Kidney epithelial cell (primary cell): ENCODE measurements around the gene MED28. TPM values are rescaled to one million over a fixed set of nuclear protein-coding genes. Genes with fewer than 3 reads are reported as not detected.

Source experiments
- DNase-seq: peaks from one replicate; pipeline ENCODE4 v3.0.0-alpha.2; 2010; ENCODE audit warnings: low read depth
- H3K27me3 ChIP-seq: 2 replicates; pipeline ENCODE4 v1.6.0; 2011; ENCODE audit warnings: low read length; ENCODE audit not compliant: control insufficient read depth, insufficient read depth
- H3K36me3 ChIP-seq: 2 replicates; pipeline ENCODE4 v1.5.1; 2011; ENCODE audit warnings: low read length; ENCODE audit not compliant: control insufficient read depth, insufficient read depth
- H3K4me3 ChIP-seq: 2 replicates; pipeline ENCODE4 v1.5.1; 2011; ENCODE audit warnings: low read depth, mild to moderate bottlenecking, control low read depth, low read length
- CTCF ChIP-seq: IDR thresholded peaks from 2 replicates; pipeline ENCODE4 v1.5.1; 2011; ENCODE audit warnings: mild to moderate bottlenecking, moderate library complexity, low read length, control low read depth, inconsistent platforms; ENCODE audit not compliant: insufficient read depth, poor library complexity, severe bottlenecking
- total RNA-seq: library from RNA; depleted of rRNA; stranded (reverse); fragments of >200 nt; gene quantifications from 2 replicates; pipeline ENCODE4 v1.2.3, GENCODE V29; 2015

Gene MED28
- total RNA-seq, 1 donor from 2014 or later, result 8.9 TPM

- TF ChIP-seq CTCF, result no peak
- H3K4me3 ChIP-seq, result no peak overlapping the region
- H3K27me3 ChIP-seq, result no peaks in the 10 kb centered on the region
- H3K36me3 ChIP-seq, result peaks cover 1% of the 10 kb centered on the region
- DNase-seq, result no peak
Measured at GRCh38 chr4:17636341-17636695, 21.9 kb downstream of the MED28 start.

GRCh38 chr4:17636696-17637622 is 22.5 kb downstream of the MED28 start:
- Histone ChIP-seq H3K4me3 (no peak overlapping the region), H3K36me3 (peaks cover 1% of the 10 kb centered on the region), H3K27me3 (no peaks in the 10 kb centered on the region)
- peak; percentile 88 for TF ChIP-seq CTCF
- DNase-seq, result peak; percentile 26

- H3K27me3 ChIP-seq, result no peaks in the 10 kb centered on the region
- DNase-seq, result no peak
- no peak overlapping the region for H3K4me3 ChIP-seq
- no peak for TF ChIP-seq CTCF
- H3K36me3 ChIP-seq, result no peaks in the 10 kb centered on the region
Measured at GRCh38 chr4:17639136-17639535, 24.7 kb downstream of the MED28 start.

GRCh38 chr4:17642398-17642783 is 27.9 kb downstream of the MED28 start:
- no peaks in the 10 kb centered on the region for H3K36me3 ChIP-seq
- DNase-seq, result no peak
- no peaks in the 10 kb centered on the region for H3K27me3 ChIP-seq
- no peak overlapping the region for H3K4me3 ChIP-seq
- TF ChIP-seq CTCF, result no peak

GRCh38 chr4:17646693-17647092 is 32.3 kb downstream of the MED28 start:
- TF ChIP-seq CTCF, result no peak
- Histone ChIP-seq H3K27me3 (no peaks in the 10 kb centered on the region), H3K36me3 (no peaks in the 10 kb centered on the region), H3K4me3 (no peak overlapping the region)
- DNase-seq, result no peak
